BE2C (cell line): Measurements from ENCODE around the gene LRRC53.

Experiments used
- DNase-seq: peaks from one replicate; pipeline ENCODE4 v3.0.0-alpha.2; 2020
- H3K27me3 ChIP-seq: fragments of 250-450 bp; sonication (Bioruptor Pico); 2 replicates; pipeline ENCODE4 v1.5.1; 2020; ENCODE audit warnings: mild to moderate bottlenecking
- H3K36me3 ChIP-seq: fragments of 250-450 bp; sonication (Bioruptor Pico); 2 replicates; pipeline ENCODE4 v1.5.1; 2020; ENCODE audit warnings: mild to moderate bottlenecking
- H3K4me1 ChIP-seq: fragments of 250-450 bp; sonication (Bioruptor Pico); 2 replicates; pipeline ENCODE4 v1.5.1; 2020
- H3K4me3 ChIP-seq: 2 replicates; pipeline ENCODE4 v1.5.1; 2011; ENCODE audit warnings: low read depth, low read length
- H3K9me3 ChIP-seq: fragments of 250-450 bp; sonication (Bioruptor Pico); 2 replicates; pipeline ENCODE4 v1.5.1; 2020
- CTCF ChIP-seq: IDR thresholded peaks from 2 replicates; pipeline ENCODE4 v1.5.1; 2012; ENCODE audit warnings: mild to moderate bottlenecking, low read depth, low read length

LRRC53 gene

GRCh38 chr1:74513411-74514300 lies 1.2 kb upstream of the LRRC53 start:
- Histone ChIP-seq H3K4me3 (no peak overlapping the region), H3K9me3 (no peaks in the 10 kb centered on the region), H3K4me1 (no peaks in the 10 kb centered on the region), H3K36me3 (no peaks in the 10 kb centered on the region), H3K27me3 (no peaks in the 10 kb centered on the region)
- TF ChIP-seq CTCF = no peak
- DNase-seq = no peak

GRCh38 chr1:74508449-74508848 lies 4.0 kb downstream of the LRRC53 start:
- no peak overlapping the region for H3K4me3 ChIP-seq
- peak; percentile 32 for DNase-seq
- TF ChIP-seq CTCF = no peak
- no peaks in the 10 kb centered on the region for H3K9me3 ChIP-seq
- H3K27me3 ChIP-seq = no peaks in the 10 kb centered on the region
- H3K4me1 ChIP-seq = peaks cover 8% of the 10 kb centered on the region
- H3K36me3 ChIP-seq = no peaks in the 10 kb centered on the region

- no peak for TF ChIP-seq CTCF
- DNase-seq = peak; percentile 37
- Histone ChIP-seq H3K27me3 (no peaks in the 10 kb centered on the region), H3K36me3 (no peaks in the 10 kb centered on the region), H3K4me3 (no peak overlapping the region; the same call in 1 of the 2 replicates), H3K9me3 (no peaks in the 10 kb centered on the region), H3K4me1 (peaks cover 8% of the 10 kb centered on the region)
Measured at GRCh38 chr1:74505928-74506710, 6.3 kb downstream of the LRRC53 start.

GRCh38 chr1:74504933-74505512 lies 7.4 kb downstream of the LRRC53 start:
- TF ChIP-seq CTCF = no peak
- Histone ChIP-seq H3K4me1 (peaks cover 8% of the 10 kb centered on the region), H3K36me3 (no peaks in the 10 kb centered on the region), H3K27me3 (no peaks in the 10 kb centered on the region), H3K4me3 (no peak overlapping the region), H3K9me3 (no peaks in the 10 kb centered on the region)
- DNase-seq = peak; percentile 68

- Histone ChIP-seq H3K4me1 (peaks cover 8% of the 10 kb centered on the region), H3K4me3 (no peak overlapping the region), H3K27me3 (no peaks in the 10 kb centered on the region), H3K36me3 (no peaks in the 10 kb centered on the region), H3K9me3 (no peaks in the 10 kb centered on the region)
- peak; percentile 88 for TF ChIP-seq CTCF
- peak; percentile 65 for DNase-seq
Measured at GRCh38 chr1:74504125-74504932, 8.1 kb downstream of the LRRC53 start.
